HepG2 (cell line): ENCODE data around the gene CERS4. TPM values are rescaled to one million over a fixed set of nuclear protein-coding genes. Genes with fewer than 3 reads are reported as not detected.

ENCODE experiments used
- ATAC-seq: fragments of 200-7000 bp; cut with Tn5 transposase; 3 replicates; pipeline ENCODE4 v1.9.1; 2020; ENCODE audit warnings: mild to moderate bottlenecking, moderate library complexity
- BruUV-seq: library from RNA; stranded (reverse); fragments of 400-500 nt; replicated peaks from 2 replicates; lab custom pipeline; 2021; lab: Mats Ljungman, UMichigan
- CTCF ChIA-PET: fragments of 300-600 bp; formaldehyde crosslinking; extraction: SDS; loops from one replicate; lab custom pipeline; 2021; ENCODE audit warnings: low total read pairs, inconsistent platforms, low intra/inter-chr PET ratio; lab: Yijun Ruan, JAX
- POLR2A ChIA-PET: fragments of 350-600 bp; sonication (Branson Sonifier 250); formaldehyde crosslinking; loops from one replicate; lab custom pipeline; 2020; ENCODE audit warnings: antibody characterized with exemption, inconsistent platforms; lab: Yijun Ruan, JAX
- DNase-seq: peaks from one replicate; pipeline ENCODE4 v3.0.0-alpha.2; 2015; ENCODE audit warnings: low spot score
- FAIRE-seq: peaks from 3 replicates; lab custom pipeline; 2011; peaks lifted over from hg19 to GRCh38; lab: Jason Lieb, UNC
- H2AFZ ChIP-seq: one replicate; pipeline ENCODE4 v1.6.1; 2011; ENCODE audit warnings: low read length, inconsistent platforms
- H3K27ac ChIP-seq: fragments of 300-600 bp; 3 replicates; pipeline ENCODE4 v1.8.0; 2011; ENCODE audit warnings: mixed run types, mild to moderate bottlenecking, mixed read lengths, low read length, inconsistent platforms; ENCODE audit not compliant: insufficient read depth; ENCODE audit errors: extremely low read length
- H3K27me3 ChIP-seq, 2 experiments: fragments of 200-600 bp in 1 of 2; 2 replicates in 1 of 2; 3 replicates in 1 of 2; pipeline versions ENCODE4 v1.6.0 to v1.8.0; 2011; ENCODE audit warnings: low read length in 2 of 2, mild to moderate bottlenecking in 2 of 2, moderate library complexity in 2 of 2, inconsistent platforms in 1 of 2; ENCODE audit not compliant: insufficient read depth in 2 of 2, control insufficient read depth in 1 of 2
- H3K36me3 ChIP-seq, 2 experiments: fragments of 200-600 bp in 1 of 2; replicated peaks in 1 of 2; 2 replicates in 1 of 2; 3 replicates in 1 of 2; pipeline versions ENCODE4 v1.5.1 to v1.8.0; 2011; ENCODE audit warnings: low read length in 2 of 2, inconsistent platforms in 1 of 2; ENCODE audit not compliant: insufficient read depth in 2 of 2, control insufficient read depth in 1 of 2
- H3K4me1 ChIP-seq: 2 replicates; pipeline ENCODE4 v1.5.1; 2012; ENCODE audit warnings: low read length, inconsistent platforms; ENCODE audit not compliant: insufficient read depth
- H3K4me2 ChIP-seq: 2 replicates; pipeline ENCODE4 v1.6.0; 2011; ENCODE audit warnings: low read depth, low read length, inconsistent platforms
- H3K4me3 ChIP-seq, 3 experiments: fragments of 200-600 bp in 1 of 3; sonication (generic), shearing (Covaris generic) in 1 of 3; replicated peaks in 1 of 3; 2 replicates each; pipeline ENCODE4 v1.5.1; 2011 to 2016; ENCODE audit warnings: low read length in 3 of 3, inconsistent platforms in 2 of 3, low read depth in 2 of 3, mild to moderate bottlenecking in 2 of 3, control low read depth in 1 of 3, mixed read lengths in 1 of 3; ENCODE audit not compliant: insufficient read depth in 1 of 3
- H3K79me2 ChIP-seq: one replicate; pipeline ENCODE4 v1.6.1; 2011; ENCODE audit warnings: low read length, inconsistent platforms; ENCODE audit not compliant: insufficient read depth
- H3K9ac ChIP-seq: 2 replicates; pipeline ENCODE4 v1.6.0; 2011; ENCODE audit warnings: mild to moderate bottlenecking, low read depth, low read length, inconsistent platforms; ENCODE audit not compliant: insufficient read depth
- H3K9me3 ChIP-seq: 2 replicates; pipeline ENCODE4 v1.5.1; 2012; ENCODE audit warnings: mild to moderate bottlenecking, low read length
- H4K20me1 ChIP-seq: 2 replicates; pipeline ENCODE4 v1.6.0; 2011; ENCODE audit warnings: inconsistent platforms, mild to moderate bottlenecking, low read length, moderate library complexity; ENCODE audit not compliant: insufficient read depth
- AHR ChIP-seq: IDR thresholded peaks from 2 replicates; pipeline ENCODE4 v1.6.1; 2018; ENCODE audit warnings: missing genetic modification reagents, missing compliant biosample characterization
- EEA1 ChIP-seq: sonication (generic); formaldehyde crosslinking; IDR thresholded peaks from 2 replicates; pipeline ENCODE4 v1.5.1; 2020; ENCODE audit warnings: mild to moderate bottlenecking, missing genetic modification reagents, borderline replicate concordance
- GFI1 ChIP-seq: sonication (generic); formaldehyde crosslinking; IDR thresholded peaks from 2 replicates; pipeline ENCODE4 v1.5.0; 2020; ENCODE audit warnings: missing genetic modification reagents, mild to moderate bottlenecking, borderline replicate concordance
- NFKBIZ ChIP-seq: IDR thresholded peaks from 2 replicates; pipeline ENCODE4 v1.6.1; 2018; ENCODE audit warnings: missing genetic modification reagents, missing compliant biosample characterization
- PHB2 ChIP-seq: fragments of 450-650 bp; IDR thresholded peaks from 2 replicates; pipeline ENCODE4 v1.6.1; 2018; ENCODE audit not compliant: partially characterized antibody
- SKI ChIP-seq: fragments of 450-650 bp; IDR thresholded peaks from one replicate; pipeline ENCODE4 v1.6.1; 2018; ENCODE audit warnings: mild to moderate bottlenecking; ENCODE audit not compliant: partially characterized antibody
- TCF7L2 ChIP-seq: IDR thresholded peaks from 2 replicates; pipeline ENCODE4 v1.6.1; 2011; ENCODE audit warnings: mild to moderate bottlenecking, low read depth, low read length, moderate library complexity
- WIZ ChIP-seq: sonication (generic); formaldehyde crosslinking; IDR thresholded peaks from 2 replicates; pipeline ENCODE4 v1.5.1; 2020; ENCODE audit warnings: mild to moderate bottlenecking, missing genetic modification reagents
- ZNF251 ChIP-seq: sonication (generic); formaldehyde crosslinking; IDR thresholded peaks from 2 replicates; pipeline ENCODE4 v1.9.0; 2021; ENCODE audit warnings: mild to moderate bottlenecking, missing genetic modification reagents
- WGBS: methylation state at CpG from one replicate; pipeline ENCODE4 v1.1.6; 2017; ENCODE audit warnings: low lambda C conversion rate; 5-methylcytosine and 5-hydroxymethylcytosine counted together
- in situ Hi-C: cut with HindIII; loops from 2 replicates; pipeline ENCODE4 v1.10.0; 2017; ENCODE audit warnings: low pct_unique_long_range_greater_than_20kb; ENCODE audit not compliant: extremely low pct_ligation_motif_present
- intact Hi-C: fragments of 100-400 bp; cut with micrococcal nuclease; formaldehyde crosslinking; loops from one replicate; pipeline ENCODE4 v1.10.0; 2022; ENCODE audit not compliant: unreplicated experiment
- polyA plus RNA-seq, 8 experiments: library from polyadenylated mRNA; depleted of rRNA in 3 of 8; stranded (reverse) in 7 of 8; unstranded in 1 of 8; fragments of >200 nt; fragmentation: Illumina TruSeq in 4 of 8; extraction: Trizol in 4 of 8; gene quantifications; 2 replicates each; pipeline versions ENCODE4 v1.2.1 to v1.2.3, GENCODE V29; 2011 to 2016; ENCODE audit warnings: low read depth in 4 of 8, missing spikeins in 1 of 8, mixed read lengths in 1 of 8; ENCODE audit not compliant: insufficient read depth in 1 of 8
- total RNA-seq, 5 experiments: library from RNA; depleted of rRNA; stranded (reverse); fragments of >200 nt; fragmentation: Illumina TruSeq; extraction: Trizol; gene quantifications; 2 replicates each; pipeline ENCODE4 v1.2.3, GENCODE V29; 2016; ENCODE audit warnings: low read depth in 1 of 5
- TF ChIP-seq, protein P1 (sequence below): sonication (generic); formaldehyde crosslinking; IDR thresholded peaks from 2 replicates; pipeline ENCODE4 v1.4.0; 2020; ENCODE audit warnings: mild to moderate bottlenecking, missing genetic modification reagents
- TF ChIP-seq, protein P2 (sequence below): sonication (generic); formaldehyde crosslinking; IDR thresholded peaks from 2 replicates; pipeline ENCODE4 v1.4.0; 2020; ENCODE audit warnings: low read depth, missing genetic modification reagents

Gene CERS4
- total and polyA plus RNA-seq, 2 of the 13 experiments (the other 11 are each of a cell fraction or from before 2014, with no cell fraction given) = 74.7 to 83.5 TPM

DNA sequence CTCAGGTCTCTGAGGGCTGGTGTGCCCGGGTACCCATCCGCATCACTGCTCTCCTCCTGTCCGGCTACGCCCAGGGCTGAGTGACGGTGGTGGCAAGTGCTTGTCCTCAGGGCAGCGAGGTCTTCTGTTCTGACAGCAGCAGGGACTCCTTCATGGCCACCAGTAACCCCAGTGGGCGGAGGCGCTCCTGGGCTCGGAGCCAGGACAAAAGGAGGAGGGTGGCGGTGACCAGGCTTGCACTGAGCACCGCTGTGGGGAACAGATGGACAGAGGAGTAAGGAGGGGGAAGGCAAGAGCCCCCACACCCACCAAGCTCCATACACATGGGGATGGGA is 93.2 kb downstream of the CERS4 start:
- Histone ChIP-seq H3K27ac (no peak overlapping the region), H3K4me2 (no peak overlapping the region), H3K36me3 (peaks cover 8 to 22% of the 10 kb centered on the region in 2 experiments; a peak in 4 of 5 replicates), H3K4me1 (peaks cover 23% of the 10 kb centered on the region), H3K79me2 (peaks cover 12% of the 10 kb centered on the region), H3K9ac (no peak overlapping the region), H4K20me1 (no peaks in the 10 kb centered on the region), H3K4me3 (no peak overlapping the region), H2AFZ (no peak overlapping the region), H3K9me3 (no peaks in the 10 kb centered on the region), H3K27me3 (no peaks in the 10 kb centered on the region)
- 98% methylated on average over 5 of the region's 11 CpGs for WGBS
- ATAC-seq (no peak), FAIRE-seq (no peak), DNase-seq (no peak)
- ChIA-PET POLR2A (interaction anchor here (1.8 kb wide), 1 partner anchor 19 kb away, joined by 4 read pairs; the partner anchor contains the start of genes NDUFA7 and RPS28), CTCF (no interaction called here)
- no peak for TF ChIP-seq TCF7L2
- TF ChIP-seq EEA1 (CRISPR knock-in tag) = no peak
- TF ChIP-seq PHB2 = no peak
- TF ChIP-seq NFKBIZ (CRISPR knock-in tag) = no peak
- TF ChIP-seq AHR = no peak
- no peak for TF ChIP-seq GFI1 (CRISPR knock-in tag)
- TF ChIP-seq, protein P1, sequence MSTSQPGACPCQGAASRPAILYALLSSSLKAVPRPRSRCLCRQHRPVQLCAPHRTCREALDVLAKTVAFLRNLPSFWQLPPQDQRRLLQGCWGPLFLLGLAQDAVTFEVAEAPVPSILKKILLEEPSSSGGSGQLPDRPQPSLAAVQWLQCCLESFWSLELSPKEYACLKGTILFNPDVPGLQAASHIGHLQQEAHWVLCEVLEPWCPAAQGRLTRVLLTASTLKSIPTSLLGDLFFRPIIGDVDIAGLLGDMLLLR (CRISPR knock-in tag) = no peak
- TF ChIP-seq, protein P2, sequence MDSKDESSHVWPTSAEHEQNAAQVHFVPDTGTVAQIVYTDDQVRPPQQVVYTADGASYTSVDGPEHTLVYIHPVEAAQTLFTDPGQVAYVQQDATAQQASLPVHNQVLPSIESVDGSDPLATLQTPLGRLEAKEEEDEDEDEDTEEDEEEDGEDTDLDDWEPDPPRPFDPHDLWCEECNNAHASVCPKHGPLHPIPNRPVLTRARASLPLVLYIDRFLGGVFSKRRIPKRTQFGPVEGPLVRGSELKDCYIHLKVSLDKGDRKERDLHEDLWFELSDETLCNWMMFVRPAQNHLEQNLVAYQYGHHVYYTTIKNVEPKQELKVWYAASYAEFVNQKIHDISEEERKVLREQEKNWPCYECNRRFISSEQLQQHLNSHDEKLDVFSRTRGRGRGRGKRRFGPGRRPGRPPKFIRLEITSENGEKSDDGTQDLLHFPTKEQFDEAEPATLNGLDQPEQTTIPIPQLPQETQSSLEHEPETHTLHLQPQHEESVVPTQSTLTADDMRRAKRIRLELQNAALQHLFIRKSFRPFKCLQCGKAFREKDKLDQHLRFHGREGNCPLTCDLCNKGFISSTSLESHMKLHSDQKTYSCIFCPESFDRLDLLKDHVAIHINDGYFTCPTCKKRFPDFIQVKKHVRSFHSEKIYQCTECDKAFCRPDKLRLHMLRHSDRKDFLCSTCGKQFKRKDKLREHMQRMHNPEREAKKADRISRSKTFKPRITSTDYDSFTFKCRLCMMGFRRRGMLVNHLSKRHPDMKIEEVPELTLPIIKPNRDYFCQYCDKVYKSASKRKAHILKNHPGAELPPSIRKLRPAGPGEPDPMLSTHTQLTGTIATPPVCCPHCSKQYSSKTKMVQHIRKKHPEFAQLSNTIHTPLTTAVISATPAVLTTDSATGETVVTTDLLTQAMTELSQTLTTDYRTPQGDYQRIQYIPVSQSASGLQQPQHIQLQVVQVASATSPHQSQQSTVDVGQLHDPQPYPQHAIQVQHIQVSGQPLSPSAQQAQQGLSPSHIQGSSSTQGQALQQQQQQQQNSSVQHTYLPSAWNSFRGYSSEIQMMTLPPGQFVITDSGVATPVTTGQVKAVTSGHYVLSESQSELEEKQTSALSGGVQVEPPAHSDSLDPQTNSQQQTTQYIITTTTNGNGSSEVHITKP (CRISPR knock-in tag) = no peak
- TF ChIP-seq ZNF251 (CRISPR knock-in tag) = no peak
- no peak for TF ChIP-seq WIZ (CRISPR knock-in tag)
- no peak for TF ChIP-seq SKI
- intact Hi-C loops (no loop called here), in situ Hi-C loops (no loop called here)
- BruUV-seq = no TSS peak
